GM21737 (cell line): ENCODE data around the gene KCNN3.
"Not testable (repeated sequence)": the region's sequence is repeated elsewhere in the genome, so short reads cannot be mapped to it uniquely, and the experiment has no call there.

ENCODE experiments used
- ATAC-seq: cut with Tn5 transposase; IDR thresholded peaks from one replicate; pipeline ENCODE4 v1.9.1; 2021; ENCODE audit warnings: mild to moderate bottlenecking, moderate library complexity; ENCODE audit not compliant: unreplicated experiment

KCNN3 gene

DNA sequence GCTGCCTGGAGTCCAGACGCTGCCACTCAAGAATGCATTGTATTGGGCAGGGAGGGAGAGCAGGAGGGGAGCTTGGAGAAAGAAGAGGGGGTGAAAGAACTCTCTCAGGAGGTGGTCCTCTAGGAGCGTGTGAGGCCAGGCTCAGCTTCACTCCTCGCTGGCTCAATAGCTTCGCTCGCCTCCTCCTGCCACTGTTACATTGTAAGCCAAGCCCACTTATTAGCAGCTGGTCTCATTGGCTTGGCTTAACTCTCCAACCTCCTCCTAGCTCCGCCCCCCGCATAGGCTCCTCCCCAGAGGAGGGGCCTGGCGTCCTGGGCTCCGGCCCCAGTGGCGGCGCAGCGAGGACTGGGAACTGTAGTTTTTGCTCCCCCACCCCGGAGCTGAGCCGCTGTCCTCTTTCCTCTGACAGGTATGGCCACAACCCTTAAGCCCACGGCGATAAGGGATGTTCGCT is at the start of gene KCNN3:
TSS of gene KCNN3 (minus strand) at position 167 of the 457 bp plus-strand sequence. CDS start 317 bp downstream, outside the sequence.
- peak; percentile 72 for ATAC-seq

DNA sequence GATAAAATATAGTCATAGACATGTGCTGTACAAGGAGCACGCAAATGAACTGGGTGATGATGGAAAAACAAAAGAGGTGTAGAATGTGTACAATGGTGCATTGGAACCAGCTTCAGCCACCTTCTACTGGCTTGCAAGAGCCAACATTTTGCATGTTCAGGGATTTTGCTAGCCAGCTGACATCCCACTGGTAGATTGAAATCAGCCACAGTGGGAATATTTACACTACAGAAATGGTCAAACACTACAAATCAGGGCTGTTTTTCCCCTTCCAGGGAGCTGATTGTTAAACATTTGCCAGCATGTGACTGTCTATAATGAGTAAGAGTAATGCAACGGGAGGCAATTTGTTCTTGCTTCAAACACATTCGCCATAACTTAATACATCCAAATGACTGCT is 43.2 kb upstream of the KCNN3 start:
- ATAC-seq: no peak

- ATAC-seq: no peak
These were observed 42.7 kb upstream of the KCNN3 start for GRCh38 chr1:154912755-154913154.

DNA sequence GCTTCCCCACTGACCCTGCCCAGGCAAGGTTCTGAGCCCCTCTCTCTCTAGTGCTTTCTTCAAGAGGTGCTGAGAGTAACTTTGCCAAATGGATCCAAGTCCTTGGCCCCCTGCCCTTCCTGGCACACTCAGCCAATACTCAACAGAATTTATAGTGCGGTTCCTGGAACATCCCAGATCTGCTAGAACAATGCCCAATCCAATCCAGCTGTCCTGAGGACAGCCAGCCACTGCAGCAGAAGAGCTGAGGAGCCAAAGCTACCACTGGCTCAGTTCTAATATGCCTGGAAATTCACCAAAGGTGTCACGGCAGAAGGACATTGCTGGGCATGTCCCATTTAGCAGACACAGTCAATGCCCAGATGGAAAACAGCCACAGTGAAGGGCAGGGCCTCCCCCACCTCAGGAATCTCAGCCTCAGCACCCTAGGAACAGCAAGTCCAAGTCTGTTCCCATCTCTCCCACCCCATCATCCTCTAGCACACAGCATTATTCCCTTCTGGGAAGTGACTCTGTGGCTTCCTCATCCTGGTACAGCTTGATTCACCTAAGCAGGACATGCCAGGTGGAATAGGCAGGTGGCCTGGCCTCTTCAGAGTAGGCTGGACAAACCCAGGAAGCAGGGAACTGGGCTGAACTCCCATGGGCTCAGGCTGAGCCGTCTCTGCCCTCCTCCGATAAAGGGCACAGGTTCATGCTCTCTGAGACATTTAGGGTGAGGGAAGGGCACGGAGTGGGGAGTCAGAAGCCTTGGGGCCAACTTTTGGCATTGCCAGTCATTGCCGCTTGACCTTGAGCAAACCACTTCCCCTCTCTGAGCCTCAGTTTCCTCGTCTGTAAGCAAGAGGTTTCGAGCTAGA is 41.8 kb upstream of the KCNN3 start:
- ATAC-seq: no peak

DNA sequence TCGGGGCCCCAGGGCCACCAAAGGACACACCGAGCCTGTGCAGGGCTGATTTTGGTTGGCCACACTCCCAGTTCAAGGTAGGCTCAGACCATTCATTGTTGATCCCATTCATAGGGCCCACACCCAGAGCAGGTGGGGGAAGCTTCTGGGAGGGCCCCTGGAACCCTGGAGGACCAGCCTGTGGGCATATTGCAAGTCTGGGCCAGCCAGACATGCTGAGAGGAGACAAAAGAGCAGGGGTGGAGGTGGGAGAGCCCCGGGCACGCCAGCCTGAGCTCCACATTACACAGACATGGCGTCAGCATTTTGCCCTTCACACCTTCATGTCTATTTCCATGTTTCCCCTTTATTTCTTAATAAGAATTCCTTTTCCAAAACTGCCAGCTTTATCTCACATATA is 40.8 kb upstream of the KCNN3 start:
- ATAC-seq: no peak

DNA sequence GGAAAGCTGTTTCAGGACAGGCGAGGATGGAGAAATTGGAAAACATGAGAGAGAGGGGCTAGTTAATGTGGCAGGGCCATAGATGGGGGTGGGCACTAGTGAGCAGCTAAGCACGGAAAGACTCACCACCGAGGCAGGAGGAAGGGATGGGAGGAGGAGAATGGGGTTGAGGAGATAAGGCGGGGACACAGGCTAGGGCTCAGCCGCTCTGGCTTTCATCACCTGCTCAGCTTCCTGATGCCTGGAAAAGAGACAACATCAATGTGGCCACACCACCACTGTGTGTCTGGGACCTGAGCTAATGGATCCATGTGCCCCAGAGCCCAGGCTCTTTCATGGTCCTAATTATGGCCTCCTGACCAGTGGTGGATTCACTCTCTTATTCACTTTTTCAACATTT is 38.9 kb upstream of the KCNN3 start:
- no peak for ATAC-seq

- ATAC-seq: not testable (repeated sequence)
These were observed 38.0 kb upstream of the KCNN3 start for GRCh38 chr1:154908129-154908528.

- ATAC-seq: no peak
These were observed 36.6 kb upstream of the KCNN3 start for GRCh38 chr1:154906621-154907081.

DNA sequence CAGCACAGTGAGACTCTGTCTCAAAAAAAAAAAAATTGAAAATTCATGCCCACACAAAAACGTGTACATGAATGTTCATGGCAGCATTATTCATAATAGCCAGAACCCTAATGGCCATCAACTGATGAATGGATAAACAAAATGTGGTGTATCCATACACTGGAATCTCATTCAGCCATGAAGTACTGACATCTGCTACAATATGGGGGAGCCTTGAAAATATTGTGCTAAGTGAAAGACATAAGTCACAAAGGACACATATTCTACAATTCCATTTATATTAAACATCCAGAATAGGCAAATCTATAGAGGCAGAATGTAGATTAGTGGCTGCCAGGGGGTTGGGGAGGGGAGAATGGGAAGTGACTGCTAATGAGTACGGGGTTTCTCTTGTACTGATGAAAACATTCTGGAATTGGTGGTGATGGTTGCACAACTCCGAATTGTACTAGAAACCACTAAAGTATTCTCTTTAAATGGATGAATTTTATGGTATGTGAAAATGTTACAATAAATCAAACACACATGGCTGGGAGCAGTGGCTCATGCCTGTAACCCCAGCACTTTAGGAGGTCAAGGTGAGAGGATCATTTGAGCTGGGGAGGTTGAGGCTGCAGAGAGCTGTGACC is 33.0 kb upstream of the KCNN3 start:
- ATAC-seq: no peak

- ATAC-seq: no peak
These were observed 31.5 kb upstream of the KCNN3 start for GRCh38 chr1:154901591-154901990.

DNA sequence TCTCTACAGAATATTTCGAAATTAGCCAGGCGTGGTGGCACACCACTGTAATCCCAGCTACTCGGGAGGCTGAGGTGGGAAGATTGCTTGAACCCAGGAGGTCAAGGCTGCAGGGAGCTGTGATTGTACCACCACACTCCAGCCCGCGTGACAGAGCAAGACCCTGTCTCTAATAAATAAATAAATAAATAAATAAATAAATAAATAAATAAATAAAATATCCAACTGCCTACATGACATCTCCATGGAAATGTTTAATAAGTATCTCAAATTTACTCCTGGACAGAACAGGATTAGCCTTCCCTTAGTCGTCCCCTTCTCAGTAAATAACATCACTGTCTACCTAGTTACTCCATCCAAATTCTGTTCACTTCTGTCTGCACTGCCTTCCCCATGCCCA is 29.0 kb upstream of the KCNN3 start:
- no peak for ATAC-seq

DNA sequence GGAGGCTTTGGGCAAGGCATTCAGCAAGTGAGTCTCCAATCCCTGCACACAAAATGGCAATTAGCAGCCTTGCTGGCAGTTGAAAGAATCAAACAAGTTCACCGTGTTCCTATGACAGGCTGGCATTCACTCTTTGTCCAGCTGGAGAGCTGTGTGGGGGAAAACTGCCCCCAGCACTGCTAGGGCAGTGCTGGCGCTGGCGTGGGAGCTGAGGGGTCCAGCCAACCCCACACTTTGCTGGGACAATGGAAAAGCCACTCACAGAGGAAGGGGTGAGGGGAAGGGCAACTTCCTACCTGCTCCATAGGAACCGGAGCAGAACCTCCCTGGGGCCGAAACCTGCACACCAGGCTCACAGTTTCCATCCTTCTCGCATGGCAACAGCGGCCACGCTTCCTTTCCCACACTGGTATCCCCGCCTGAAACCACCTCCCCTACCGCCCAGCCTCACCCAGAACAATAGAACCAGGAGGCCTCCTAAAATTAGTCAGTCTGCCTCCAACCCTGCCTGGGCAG is 26.7 kb upstream of the KCNN3 start:
- ATAC-seq: no peak

DNA sequence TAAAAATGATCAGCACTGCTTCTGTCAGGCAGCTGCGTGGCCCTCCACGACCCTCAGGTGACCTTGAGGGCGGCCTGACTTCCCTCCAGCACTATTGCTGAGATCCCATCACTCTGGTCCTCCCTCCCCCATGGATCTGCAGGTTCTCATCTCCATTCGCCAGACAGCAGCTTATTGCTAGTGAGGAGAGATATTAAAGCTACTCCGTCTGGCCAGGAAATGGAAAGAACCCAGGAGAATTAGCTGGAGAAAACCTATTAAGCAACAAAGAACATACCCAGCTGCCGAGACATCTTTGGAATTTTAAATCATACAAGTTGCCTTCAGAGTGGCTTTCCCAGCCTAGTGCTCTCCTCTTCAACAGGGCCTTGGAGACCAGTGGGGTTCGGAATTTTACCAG is 25.7 kb upstream of the KCNN3 start:
- ATAC-seq: no peak

DNA sequence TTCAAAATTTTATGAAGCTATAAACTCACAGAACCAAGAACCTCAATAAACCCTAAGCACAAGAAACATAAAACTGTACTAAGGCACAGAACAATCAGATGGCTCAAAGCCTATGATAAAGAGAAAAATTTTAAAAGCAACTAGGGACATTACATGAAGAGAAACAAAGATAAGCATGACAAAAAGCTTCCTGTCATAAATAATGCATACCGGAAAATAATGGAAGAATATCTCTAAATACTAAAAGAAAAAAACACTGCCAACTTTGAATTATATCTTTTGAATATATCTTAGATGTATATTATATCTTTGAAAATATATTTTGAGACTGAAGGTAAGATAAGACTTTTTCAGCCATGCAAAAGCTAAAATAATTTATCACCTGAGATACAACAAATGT is 21.4 kb upstream of the KCNN3 start:
- ATAC-seq: no peak

GRCh38 chr1:154888757-154889156 is 18.7 kb upstream of the KCNN3 start:
- ATAC-seq: no peak

DNA sequence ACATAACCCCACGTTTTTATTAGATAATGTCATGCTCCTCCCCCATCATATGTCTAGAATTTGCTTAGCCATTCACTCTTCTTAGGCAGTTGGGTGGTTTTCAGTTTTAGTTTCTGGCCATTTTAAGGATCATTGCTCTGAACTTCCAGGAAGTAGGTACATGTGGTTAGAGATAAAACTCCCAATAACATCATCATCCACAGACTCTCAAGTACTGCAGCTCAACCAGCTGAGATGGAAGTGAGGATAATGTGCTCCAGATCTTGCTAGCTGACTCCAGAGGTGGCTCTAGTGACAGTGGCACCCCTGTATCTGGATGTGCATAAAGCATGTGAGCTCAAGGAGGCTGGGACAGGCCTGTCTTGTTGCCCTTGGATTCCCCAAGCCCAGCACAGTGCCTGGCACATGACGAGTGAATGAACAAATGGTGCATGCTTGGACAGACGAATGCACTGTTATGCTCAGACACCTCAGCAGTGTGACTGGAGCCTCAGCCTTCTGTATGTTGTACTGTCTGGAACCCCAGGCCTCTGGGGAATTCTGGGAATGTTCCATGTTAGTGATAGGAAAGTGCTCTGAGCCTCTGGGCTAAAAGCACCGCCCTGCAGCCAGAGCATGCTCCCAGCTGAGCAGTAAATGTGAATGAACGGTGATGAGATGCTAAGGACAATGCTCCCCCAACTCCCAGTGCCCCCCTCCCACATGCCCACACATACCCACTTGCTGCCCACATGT is 16.4 kb upstream of the KCNN3 start:
- ATAC-seq: no peak

- no peak for ATAC-seq
These were observed 15.0 kb upstream of the KCNN3 start for GRCh38 chr1:154884869-154885701.

- no peak for ATAC-seq
These were observed 14.1 kb upstream of the KCNN3 start for GRCh38 chr1:154883919-154884868.

DNA sequence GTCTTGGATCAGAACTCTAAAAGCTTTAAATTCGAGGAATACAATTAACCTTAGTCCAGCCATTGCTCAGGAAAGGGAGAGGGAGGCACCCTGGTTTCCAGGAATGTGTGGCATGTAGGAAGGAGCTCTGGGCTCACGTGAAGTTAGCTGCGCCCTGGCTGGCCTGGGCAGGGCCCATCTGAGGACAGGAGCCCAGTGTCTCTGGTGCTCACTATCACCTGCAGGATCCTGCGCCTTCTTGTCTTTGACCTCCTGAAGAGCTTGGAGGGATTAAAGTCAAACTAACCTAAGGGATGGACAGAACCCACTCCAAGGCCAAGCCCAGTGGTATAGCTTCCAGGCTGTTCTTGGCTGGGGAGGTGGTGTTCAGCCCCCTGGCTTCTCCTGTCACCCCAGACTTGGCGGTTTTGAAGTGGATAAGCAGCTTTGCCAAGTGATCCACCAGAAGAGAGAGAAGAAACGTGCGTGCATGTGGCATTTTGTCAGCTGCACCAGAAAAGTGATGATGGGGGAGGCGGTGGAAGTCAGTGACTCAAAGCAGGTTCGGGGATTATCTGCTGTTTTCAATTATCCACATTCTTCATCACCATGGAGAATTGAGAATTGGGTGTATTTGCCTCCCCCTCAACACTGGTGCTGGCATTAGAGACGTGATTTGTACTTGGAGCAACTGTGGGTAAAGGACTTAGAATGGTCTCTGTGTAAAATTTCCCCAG is 11.9 kb upstream of the KCNN3 start:
- no peak for ATAC-seq
